H9 (cell line): ENCODE results near the gene ADAMTS3. TPM values are rescaled to one million over a fixed set of nuclear protein-coding genes. Genes with fewer than 3 reads are reported as not detected.

ENCODE experiments used
- DNase-seq: peaks from one replicate; pipeline ENCODE4 v3.0.0-alpha.2; 2017
- H2AFZ ChIP-seq: one replicate; pipeline ENCODE4 v1.6.1; 2013; ENCODE audit warnings: mild to moderate bottlenecking, low read length, control low read depth, moderate library complexity
- H2AK5ac ChIP-seq: 2 replicates; pipeline ENCODE4 v1.6.1; 2013; ENCODE audit warnings: low read length, control low read depth, mixed read lengths; ENCODE audit not compliant: insufficient read length
- H2BK120ac ChIP-seq: one replicate; pipeline ENCODE4 v1.6.1; 2013; ENCODE audit warnings: low read depth, mild to moderate bottlenecking, low read length, control low read depth, inconsistent platforms; ENCODE audit not compliant: poor library complexity, severe bottlenecking
- H2BK12ac ChIP-seq: 2 replicates; pipeline ENCODE4 v1.6.1; 2013; ENCODE audit warnings: low read length, control low read depth, mixed read lengths, low read depth; ENCODE audit not compliant: insufficient read length
- H2BK15ac ChIP-seq: 2 replicates; pipeline ENCODE4 v1.6.1; 2013; ENCODE audit warnings: low read depth, low read length, control low read depth
- H2BK20ac ChIP-seq: one replicate; pipeline ENCODE4 v1.6.1; 2013; ENCODE audit warnings: low read depth, mild to moderate bottlenecking, low read length, control low read depth, inconsistent platforms; ENCODE audit not compliant: poor library complexity, severe bottlenecking
- H2BK5ac ChIP-seq: 2 replicates; pipeline ENCODE4 v1.6.1; 2013; ENCODE audit warnings: low read length, control low read depth, mixed read lengths; ENCODE audit not compliant: insufficient read length
- H3K14ac ChIP-seq: 2 replicates; pipeline ENCODE4 v1.6.1; 2013; ENCODE audit warnings: low read length, control low read depth; ENCODE audit not compliant: insufficient read depth
- H3K18ac ChIP-seq: 2 replicates; pipeline ENCODE4 v1.6.1; 2013; ENCODE audit warnings: low read depth, mild to moderate bottlenecking, mixed read lengths, low read length, control low read depth; ENCODE audit not compliant: insufficient read length
- H3K23ac ChIP-seq: 2 replicates; pipeline ENCODE4 v1.6.1; 2013; ENCODE audit warnings: low read length, control low read depth, mixed read lengths, low read depth; ENCODE audit not compliant: insufficient read length
- H3K23me2 ChIP-seq: 2 replicates; pipeline ENCODE4 v1.6.1; 2013; ENCODE audit warnings: low read depth, mild to moderate bottlenecking, mixed read lengths, low read length, control low read depth; ENCODE audit not compliant: insufficient read length, poor library complexity, severe bottlenecking
- H3K27ac ChIP-seq: 2 replicates; pipeline ENCODE4 v1.5.1; 2013; ENCODE audit warnings: low read length, control low read depth, mixed read lengths, low read depth; ENCODE audit not compliant: insufficient read length
- H3K27me3 ChIP-seq: 2 replicates; pipeline ENCODE4 v1.6.1; 2013; ENCODE audit warnings: low read length, control low read depth, inconsistent platforms; ENCODE audit not compliant: insufficient read depth
- H3K4ac ChIP-seq: 2 replicates; pipeline ENCODE4 v1.6.1; 2013; ENCODE audit warnings: low read depth, mild to moderate bottlenecking, control low read depth, inconsistent platforms, low read length, moderate library complexity
- H3K4me1 ChIP-seq: 2 replicates; pipeline ENCODE4 v1.6.1; 2013; ENCODE audit warnings: low read length, control low read depth, inconsistent platforms; ENCODE audit not compliant: insufficient read depth
- H3K4me2 ChIP-seq: 2 replicates; pipeline ENCODE4 v1.6.1; 2013; ENCODE audit warnings: low read length, control low read depth, mixed read lengths; ENCODE audit not compliant: insufficient read length, insufficient read depth
- H3K56ac ChIP-seq: 2 replicates; pipeline ENCODE4 v1.6.1; 2013; ENCODE audit warnings: low read depth, mild to moderate bottlenecking, mixed read lengths, low read length, control low read depth; ENCODE audit not compliant: insufficient read length
- H3K79me1 ChIP-seq: 2 replicates; pipeline ENCODE4 v1.6.1; 2013; ENCODE audit warnings: low read depth, mild to moderate bottlenecking, moderate library complexity, low read length, control low read depth, inconsistent platforms; ENCODE audit not compliant: insufficient read depth, poor library complexity, severe bottlenecking
- H3K79me2 ChIP-seq: 2 replicates; pipeline ENCODE4 v1.6.1; 2013; ENCODE audit warnings: low read length, control low read depth, inconsistent platforms; ENCODE audit not compliant: insufficient read depth
- H3K9ac ChIP-seq: 2 replicates; pipeline ENCODE4 v1.6.1; 2013; ENCODE audit warnings: low read length, control low read depth, mixed read lengths; ENCODE audit not compliant: insufficient read length; ENCODE audit errors: extremely low read depth
- H3K9me3 ChIP-seq: one replicate; pipeline ENCODE4 v1.6.1; 2013; ENCODE audit warnings: low read depth, low read length, inconsistent platforms; ENCODE audit not compliant: control insufficient read depth
- H3T11ph ChIP-seq: one replicate; pipeline ENCODE4 v1.6.1; 2013; ENCODE audit warnings: mild to moderate bottlenecking, low read length, control low read depth, inconsistent platforms
- H4K20me1 ChIP-seq: one replicate; pipeline ENCODE4 v1.6.1; 2013; ENCODE audit not compliant: control insufficient read depth, insufficient read length, insufficient read depth
- H4K5ac ChIP-seq: 2 replicates; pipeline ENCODE4 v1.6.1; 2013; ENCODE audit warnings: low read depth, mild to moderate bottlenecking, mixed read lengths, low read length, control low read depth; ENCODE audit not compliant: insufficient read length
- H4K8ac ChIP-seq: replicated peaks from 2 replicates; pipeline ENCODE4 v1.6.1; 2013; ENCODE audit warnings: low read length, control low read depth, mixed read lengths, low read depth; ENCODE audit not compliant: insufficient read length
- H4K91ac ChIP-seq: 2 replicates; pipeline ENCODE4 v1.6.1; 2013; ENCODE audit warnings: low read depth, mild to moderate bottlenecking, moderate library complexity, mixed read lengths, low read length, control low read depth; ENCODE audit not compliant: insufficient read length
- H3K27ac Mint-ChIP-seq, 3 experiments: 2 replicates in 2 of 3; 3 replicates in 1 of 3; pipeline ENCODE4 v1.8.0; 2020 to 2021; ENCODE audit warnings: mixed read lengths in 3 of 3, mild to moderate bottlenecking in 1 of 3, moderate library complexity in 1 of 3
- H3K27me3 Mint-ChIP-seq: 2 replicates; pipeline ENCODE4 v1.8.0; 2021; ENCODE audit warnings: low read depth, mild to moderate bottlenecking, moderate library complexity, mixed read lengths
- H3K36me3 Mint-ChIP-seq, 3 experiments: 2 replicates in 2 of 3; 3 replicates in 1 of 3; pipeline ENCODE4 v1.8.0; 2020 to 2021; ENCODE audit warnings: low read depth in 3 of 3, mixed read lengths in 3 of 3; ENCODE audit not compliant: insufficient read depth in 1 of 3
- H3K4me1 Mint-ChIP-seq, 2 experiments: 2 replicates each; pipeline ENCODE4 v1.8.0; 2020; ENCODE audit warnings: mixed read lengths in 2 of 2
- H3K4me3 Mint-ChIP-seq, 2 experiments: 2 replicates in 1 of 2; 3 replicates in 1 of 2; pipeline ENCODE4 v1.8.0; 2020 to 2021; ENCODE audit warnings: mild to moderate bottlenecking in 2 of 2, mixed read lengths in 2 of 2, moderate library complexity in 1 of 2
- H3K9me3 Mint-ChIP-seq, 2 experiments: 2 replicates in 1 of 2; 3 replicates in 1 of 2; pipeline ENCODE4 v1.8.0; 2020; ENCODE audit warnings: mild to moderate bottlenecking in 2 of 2, mixed read lengths in 2 of 2, moderate library complexity in 1 of 2
- WGBS: extraction: QIAGEN DNeasy Blood & Tissue Kit; methylation state at CpG from one replicate; pipeline ENCODE4 v1.1.7; 2013; ENCODE audit warnings: missing lambda C conversion rate, low lambda C conversion rate, mixed read lengths; ENCODE audit not compliant: insufficient read length; ENCODE audit errors: extremely low coverage; 5-methylcytosine and 5-hydroxymethylcytosine counted together
- total RNA-seq: library from RNA; stranded (reverse); gene quantifications from 2 replicates; pipeline ENCODE4 v1.2.1, GENCODE V29; 2021
- TF ChIP-seq, protein P1 (sequence below): fragments of 200-600 bp; sonication (generic); conservative IDR thresholded peaks from 3 replicates; pipeline ENCODE4 v1.8.0; 2021; ENCODE audit warnings: antibody characterized with exemption, mild to moderate bottlenecking

ADAMTS3 gene
- total RNA-seq, 1 experiment from 2014 or later: 1.1 TPM

DNA sequence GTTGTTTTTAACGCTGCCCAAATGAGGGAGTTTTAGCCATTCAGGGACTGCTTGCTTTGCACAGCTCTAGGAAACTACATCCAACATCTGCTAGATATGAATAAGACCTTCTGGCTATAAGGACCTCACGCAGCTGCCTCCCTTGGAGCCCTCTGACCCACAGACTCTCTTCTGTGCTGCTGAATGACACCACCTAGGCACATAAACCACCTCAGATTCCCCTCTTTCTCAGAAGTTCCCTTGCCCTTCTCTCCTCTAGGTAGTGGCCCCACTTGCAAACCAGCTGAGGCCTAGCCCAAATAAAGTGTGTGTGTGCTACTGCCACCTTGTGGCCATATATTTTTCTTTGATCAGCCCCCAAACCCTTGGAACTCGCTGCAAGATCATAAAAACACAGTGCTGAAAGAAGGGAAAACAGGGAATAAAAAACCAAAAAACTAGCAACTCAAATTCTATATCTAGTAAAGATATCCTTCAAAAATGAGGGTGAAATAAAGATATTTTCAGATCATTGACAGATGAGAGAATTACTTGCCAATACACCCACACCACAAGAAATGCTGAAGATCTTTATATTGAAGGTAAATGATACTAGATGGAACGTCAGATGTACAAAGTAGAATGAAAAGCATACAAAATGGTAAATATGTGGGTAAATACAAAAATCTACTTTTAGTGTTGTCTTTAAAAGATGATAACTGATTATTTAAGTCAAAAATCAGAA is 265.9 kb downstream of the ADAMTS3 start:
- H2AK5ac ChIP-seq: no peak overlapping the region
- H3K4me1 ChIP-seq: no peaks in the 10 kb centered on the region; the same call in 1 of the 2 replicates
- no peaks in the 10 kb centered on the region for H3K79me1 ChIP-seq
- no peak overlapping the region for H2BK15ac ChIP-seq
- no peak overlapping the region for H3K27ac Mint-ChIP-seq
- H3K27me3 ChIP-seq: no peaks in the 10 kb centered on the region
- peak; percentile 71 for DNase-seq
- H3K36me3 Mint-ChIP-seq: peaks cover 0 to 2% (median 0%) of the 10 kb centered on the region in 3 experiments; a peak in 3 of 7 replicates
- H3K27ac ChIP-seq: no peak overlapping the region
- no peak overlapping the region for H2BK5ac ChIP-seq
- H3K27me3 Mint-ChIP-seq: no peaks in the 10 kb centered on the region
- no peak overlapping the region for H3K4me2 ChIP-seq
- H2BK12ac ChIP-seq: no peak overlapping the region
- H3T11ph ChIP-seq: no peak overlapping the region
- no peak overlapping the region for H3K4me3 Mint-ChIP-seq
- H2BK120ac ChIP-seq: no peak overlapping the region
- H3K23me2 ChIP-seq: no peaks in the 10 kb centered on the region
- peaks cover 5% of the 10 kb centered on the region in 2 experiments for H3K4me1 Mint-ChIP-seq
- H4K8ac ChIP-seq: no peak overlapping the region
- no peak overlapping the region for H2AFZ ChIP-seq
- H3K56ac ChIP-seq: no peak overlapping the region
- no peak overlapping the region for H3K9ac ChIP-seq
- no peak overlapping the region for H4K91ac ChIP-seq
- no peak overlapping the region for H2BK20ac ChIP-seq
- no peaks in the 10 kb centered on the region for H3K79me2 ChIP-seq
- peaks cover 0 to 2% of the 10 kb centered on the region in 2 experiments; a peak in 2 of 5 replicates for H3K9me3 Mint-ChIP-seq
- no peak overlapping the region for H3K18ac ChIP-seq
- no peak overlapping the region for H3K23ac ChIP-seq
- no peaks in the 10 kb centered on the region for H4K20me1 ChIP-seq
- no peak overlapping the region for H4K5ac ChIP-seq
- no CpG with 5 or more reads among the region's 4 CpGs for WGBS
- H3K14ac ChIP-seq: no peak overlapping the region
- TF ChIP-seq, protein P1, sequence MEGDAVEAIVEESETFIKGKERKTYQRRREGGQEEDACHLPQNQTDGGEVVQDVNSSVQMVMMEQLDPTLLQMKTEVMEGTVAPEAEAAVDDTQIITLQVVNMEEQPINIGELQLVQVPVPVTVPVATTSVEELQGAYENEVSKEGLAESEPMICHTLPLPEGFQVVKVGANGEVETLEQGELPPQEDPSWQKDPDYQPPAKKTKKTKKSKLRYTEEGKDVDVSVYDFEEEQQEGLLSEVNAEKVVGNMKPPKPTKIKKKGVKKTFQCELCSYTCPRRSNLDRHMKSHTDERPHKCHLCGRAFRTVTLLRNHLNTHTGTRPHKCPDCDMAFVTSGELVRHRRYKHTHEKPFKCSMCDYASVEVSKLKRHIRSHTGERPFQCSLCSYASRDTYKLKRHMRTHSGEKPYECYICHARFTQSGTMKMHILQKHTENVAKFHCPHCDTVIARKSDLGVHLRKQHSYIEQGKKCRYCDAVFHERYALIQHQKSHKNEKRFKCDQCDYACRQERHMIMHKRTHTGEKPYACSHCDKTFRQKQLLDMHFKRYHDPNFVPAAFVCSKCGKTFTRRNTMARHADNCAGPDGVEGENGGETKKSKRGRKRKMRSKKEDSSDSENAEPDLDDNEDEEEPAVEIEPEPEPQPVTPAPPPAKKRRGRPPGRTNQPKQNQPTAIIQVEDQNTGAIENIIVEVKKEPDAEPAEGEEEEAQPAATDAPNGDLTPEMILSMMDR: peak; percentile 81
- H3K4ac ChIP-seq: no peak overlapping the region
- H3K9me3 ChIP-seq: no peaks in the 10 kb centered on the region
